GM19328 (cell line): Measurements from ENCODE around the gene CAPZB.

ENCODE experiments used
- ATAC-seq: cut with Tn5 transposase; IDR thresholded peaks from one replicate; pipeline ENCODE4 v1.9.1; 2021; ENCODE audit warnings: mild to moderate bottlenecking, moderate library complexity; ENCODE audit not compliant: unreplicated experiment

CAPZB gene

DNA sequence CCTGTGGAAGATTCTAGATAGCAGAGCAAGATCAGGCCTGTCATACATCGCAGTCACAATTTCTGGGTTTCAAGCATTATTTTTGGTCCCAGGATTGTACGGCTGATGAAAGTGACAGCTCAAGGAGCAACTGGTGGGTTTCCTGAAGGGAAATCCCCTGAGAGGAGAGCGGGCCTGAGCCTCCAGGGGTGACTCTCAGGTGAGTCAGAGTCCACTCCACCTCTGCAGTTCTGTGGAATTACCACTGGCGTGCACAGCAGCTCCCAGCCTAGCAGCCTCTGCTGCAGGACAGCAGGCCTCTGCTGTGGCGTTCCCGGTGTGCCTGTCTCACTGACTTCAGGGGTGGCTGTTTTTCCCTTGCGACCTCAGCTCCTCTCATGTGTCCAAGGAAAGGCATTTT is 148.8 kb downstream of the CAPZB start:
- no peak for ATAC-seq

GRCh38 chr1:19333587-19334354 is 151.6 kb downstream of the CAPZB start:
- no peak for ATAC-seq

GRCh38 chr1:19332832-19333231 is 152.5 kb downstream of the CAPZB start:
- no peak for ATAC-seq

DNA sequence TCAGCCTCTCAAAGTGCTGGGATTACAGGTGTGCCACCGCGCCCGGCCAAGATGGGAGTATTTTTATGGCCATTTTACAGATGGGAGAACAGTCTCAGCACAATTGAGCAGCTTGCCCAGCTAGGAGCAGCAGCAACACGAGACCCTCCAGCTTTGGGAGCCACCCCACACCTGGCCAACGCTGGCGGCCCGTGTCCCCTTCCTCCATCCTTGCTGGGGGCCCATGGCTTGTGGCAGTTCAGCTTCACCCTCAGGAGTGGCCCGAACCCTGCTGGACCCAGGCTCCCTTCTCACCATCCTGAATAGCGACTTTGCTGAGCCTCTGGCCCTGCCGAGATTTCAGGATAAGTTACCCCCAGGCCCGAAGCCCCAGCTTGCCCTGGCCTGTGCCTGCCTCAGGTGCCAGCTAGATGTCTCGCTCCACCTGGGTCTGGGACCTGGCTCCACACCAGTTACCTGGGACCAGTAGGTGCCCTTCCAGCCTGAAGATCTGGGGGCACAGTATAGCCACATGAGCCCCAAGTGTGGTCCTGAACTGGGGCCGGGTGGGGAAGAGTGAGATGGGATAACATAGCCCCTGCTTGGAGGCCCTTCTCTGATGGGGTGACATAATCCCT is 154.0 kb downstream of the CAPZB start:
- no peak for ATAC-seq

DNA sequence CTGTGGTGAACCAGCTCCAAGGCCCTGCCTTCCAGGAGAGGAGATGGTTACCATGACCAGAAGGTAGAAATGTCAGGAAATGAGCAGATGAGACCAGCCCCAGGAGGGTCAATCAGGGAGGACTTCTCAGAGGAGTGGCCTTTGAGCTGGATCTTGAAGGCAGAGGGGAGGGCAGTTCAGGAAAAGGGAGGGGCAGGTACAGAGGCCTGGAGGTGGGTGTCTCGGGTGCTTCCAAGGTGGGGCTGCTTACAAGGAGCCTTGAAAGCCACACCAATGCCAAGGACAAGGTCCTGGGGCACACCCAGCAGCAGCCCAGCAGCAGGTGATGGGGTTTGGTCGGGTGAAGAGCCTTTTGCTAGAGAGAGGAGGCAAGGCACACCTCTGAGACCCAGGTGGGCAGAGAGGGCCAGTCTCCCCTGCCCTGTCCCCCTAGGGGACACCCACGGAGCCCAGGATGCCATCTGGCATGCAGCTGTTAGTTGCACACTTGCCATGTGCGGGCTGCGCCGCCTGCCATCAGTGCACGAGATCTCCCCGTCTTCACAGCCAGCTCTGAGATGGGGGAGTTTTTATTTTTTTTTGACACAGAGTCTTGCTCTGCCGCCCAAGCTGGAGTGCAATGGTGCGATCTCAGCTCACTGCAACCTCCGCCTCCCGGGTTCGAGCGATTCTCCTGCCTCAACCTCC is 154.7 kb downstream of the CAPZB start:
- no peak for ATAC-seq

GRCh38 chr1:19329611-19330010 is 155.7 kb downstream of the CAPZB start:
- no peak for ATAC-seq

- no peak for ATAC-seq
Observed at GRCh38 chr1:19329188-19329587, 156.2 kb downstream of the CAPZB start.

DNA sequence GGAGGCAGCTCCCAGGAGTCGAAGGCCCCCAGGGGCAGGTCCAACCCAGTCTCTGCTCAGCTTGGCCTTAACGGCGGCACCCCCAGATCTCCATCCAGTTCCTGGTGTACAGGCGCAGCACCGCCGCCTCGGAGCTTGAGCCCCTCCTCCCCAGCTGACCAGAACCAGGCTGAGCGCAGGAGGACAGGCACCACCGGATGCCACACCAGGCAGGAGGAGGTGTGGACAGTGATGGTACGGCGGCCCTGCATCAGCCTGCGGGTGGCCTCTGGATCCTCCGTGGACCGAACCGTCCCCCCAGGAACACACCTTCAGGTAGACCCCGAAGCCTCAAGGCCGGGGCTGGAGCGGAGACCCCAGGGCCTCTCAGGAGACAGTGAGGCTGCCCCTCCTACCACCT is 156.9 kb downstream of the CAPZB start:
- no peak for ATAC-seq

GRCh38 chr1:19327736-19328135 is 157.6 kb downstream of the CAPZB start:
- ATAC-seq, result no peak

GRCh38 chr1:19327301-19327700 is 158.0 kb downstream of the CAPZB start:
- ATAC-seq, result no peak

DNA sequence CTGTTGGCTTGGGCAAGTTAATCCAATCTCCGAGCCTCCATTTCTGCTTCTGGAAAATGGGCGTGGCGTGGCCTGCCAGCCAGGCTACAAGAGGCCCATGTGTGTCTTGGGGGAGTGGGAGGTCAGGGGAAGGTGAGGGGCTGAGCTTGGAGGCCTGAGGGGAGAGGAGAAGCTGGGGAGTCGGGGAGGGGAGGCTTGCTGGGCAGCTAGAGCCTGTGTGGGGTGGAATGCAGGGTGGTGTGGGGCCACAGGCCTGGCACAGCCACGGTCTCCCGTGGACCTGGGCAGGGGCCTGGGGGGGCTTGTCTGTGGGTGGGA is 158.6 kb downstream of the CAPZB start:
- no peak for ATAC-seq

- ATAC-seq, result no peak
Observed at GRCh38 chr1:19325958-19326747, 159.2 kb downstream of the CAPZB start.

- no peak for ATAC-seq
Observed at GRCh38 chr1:19325368-19325957, 159.9 kb downstream of the CAPZB start.

DNA sequence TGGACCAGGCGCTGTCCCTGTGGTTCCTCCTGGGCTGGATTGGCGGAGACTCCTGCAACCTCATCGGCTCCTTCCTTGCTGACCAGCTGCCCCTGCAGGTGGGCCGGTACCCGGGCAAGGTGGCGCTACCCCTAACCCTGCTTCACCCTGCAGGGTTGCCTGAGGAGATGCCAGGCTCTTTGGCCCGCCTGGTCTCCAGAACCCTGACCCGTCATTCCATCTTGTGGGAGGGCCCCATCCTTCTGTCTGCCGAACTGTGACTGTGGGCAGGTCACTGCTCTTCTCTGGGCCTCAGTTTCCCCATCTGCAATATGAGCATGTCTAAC is 160.7 kb downstream of the CAPZB start:
- no peak for ATAC-seq

GRCh38 chr1:19323987-19324664 is 161.2 kb downstream of the CAPZB start:
- ATAC-seq, result no peak

DNA sequence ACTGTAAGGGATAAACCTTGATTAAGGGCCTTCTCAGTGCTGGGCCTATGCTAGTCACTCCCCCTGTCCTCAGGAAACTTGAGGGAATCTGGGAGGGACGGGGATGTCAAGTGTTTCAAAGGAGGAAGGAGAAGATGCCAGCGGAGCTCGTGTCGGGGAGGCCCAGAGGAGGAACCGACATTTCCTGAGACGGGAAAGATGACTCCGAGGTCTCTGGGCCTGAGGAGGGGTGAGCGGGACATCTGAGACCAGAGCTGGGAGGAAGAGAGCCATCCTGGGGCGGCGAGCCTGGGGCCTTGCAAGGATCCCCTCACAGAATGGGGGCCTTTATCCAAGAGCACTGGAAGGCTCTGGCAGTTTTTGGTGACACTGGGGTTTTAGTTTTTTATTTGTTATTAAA is 162.9 kb downstream of the CAPZB start:
- no peak for ATAC-seq

- no peak for ATAC-seq
Observed at GRCh38 chr1:19321071-19321470, 164.3 kb downstream of the CAPZB start.

- no peak for ATAC-seq
Observed at GRCh38 chr1:19319196-19319595, 166.1 kb downstream of the CAPZB start.

DNA sequence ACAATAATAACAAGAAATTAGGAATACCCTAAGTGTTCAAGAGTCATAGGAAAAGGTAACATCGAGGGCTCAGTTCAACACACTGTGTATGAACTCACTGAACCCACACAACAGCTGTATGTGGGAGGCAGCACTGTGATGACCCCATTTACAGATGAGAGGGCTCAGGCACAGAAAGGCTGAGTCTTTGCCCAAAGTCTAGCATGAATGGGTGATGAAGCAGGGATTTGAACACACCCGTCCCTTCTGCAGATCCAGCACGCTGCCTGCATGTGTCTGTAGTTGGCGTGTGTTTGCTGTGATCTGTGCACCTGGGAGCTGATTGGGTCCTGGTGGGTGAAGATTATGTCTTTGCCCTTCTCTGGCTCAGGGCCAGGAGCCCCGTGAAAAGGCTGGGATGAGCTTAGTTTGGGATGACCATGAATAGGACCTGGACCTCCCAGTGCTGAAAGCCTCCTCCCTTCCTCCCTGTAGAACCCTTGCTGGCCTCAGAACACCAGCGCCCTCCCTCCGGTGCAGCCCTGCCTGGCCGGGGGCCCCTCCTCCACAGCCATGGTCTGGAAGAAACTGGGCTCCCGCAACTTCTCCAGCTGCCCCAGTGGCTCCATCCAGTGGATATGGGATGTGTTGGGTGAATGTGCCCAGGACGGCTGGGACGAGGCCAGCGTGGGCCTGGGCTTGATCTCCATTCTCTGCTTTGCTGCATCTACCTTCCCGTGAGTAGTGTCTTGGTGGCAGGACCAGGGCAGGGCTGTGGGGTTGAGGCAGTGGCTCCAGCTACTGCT is 168.0 kb downstream of the CAPZB start:
- ATAC-seq, result no peak
